HK-2 (cell line): ENCODE measurements around the gene UTF1.
A peak's percentile ranks its signal among the peaks of the same experiment; 100 is the strongest.
"Not testable (repeated sequence)": the region's sequence is repeated elsewhere in the genome, so short reads cannot be mapped to it uniquely, and the experiment has no call there.

Experiments used
- DNase-seq: peaks from one replicate; pipeline ENCODE4 v3.0.0-alpha.2; 2018; ENCODE audit not compliant: unreplicated experiment

UTF1 gene

DNA sequence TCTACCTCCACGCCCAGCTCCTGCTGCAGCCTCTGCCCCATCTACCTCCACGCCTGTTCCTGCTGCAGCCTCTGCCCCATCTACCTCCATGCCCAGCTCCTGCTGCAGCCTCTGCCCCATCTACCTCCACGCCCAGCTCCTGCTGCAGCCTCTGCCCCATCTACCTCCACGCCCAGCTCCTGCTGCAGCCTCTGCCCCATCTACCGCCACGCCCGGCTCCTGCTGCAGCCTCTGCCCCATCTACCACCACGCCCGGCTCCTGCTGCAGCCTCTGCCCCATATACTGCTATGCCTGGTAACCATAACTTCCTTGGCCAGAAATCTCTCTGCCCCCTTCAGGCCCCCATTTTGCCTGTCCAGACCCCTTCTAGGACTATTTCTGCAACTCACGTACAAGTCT, 35.0 kb downstream of the UTF1 start:
- not testable (repeated sequence) for DNase-seq

DNA sequence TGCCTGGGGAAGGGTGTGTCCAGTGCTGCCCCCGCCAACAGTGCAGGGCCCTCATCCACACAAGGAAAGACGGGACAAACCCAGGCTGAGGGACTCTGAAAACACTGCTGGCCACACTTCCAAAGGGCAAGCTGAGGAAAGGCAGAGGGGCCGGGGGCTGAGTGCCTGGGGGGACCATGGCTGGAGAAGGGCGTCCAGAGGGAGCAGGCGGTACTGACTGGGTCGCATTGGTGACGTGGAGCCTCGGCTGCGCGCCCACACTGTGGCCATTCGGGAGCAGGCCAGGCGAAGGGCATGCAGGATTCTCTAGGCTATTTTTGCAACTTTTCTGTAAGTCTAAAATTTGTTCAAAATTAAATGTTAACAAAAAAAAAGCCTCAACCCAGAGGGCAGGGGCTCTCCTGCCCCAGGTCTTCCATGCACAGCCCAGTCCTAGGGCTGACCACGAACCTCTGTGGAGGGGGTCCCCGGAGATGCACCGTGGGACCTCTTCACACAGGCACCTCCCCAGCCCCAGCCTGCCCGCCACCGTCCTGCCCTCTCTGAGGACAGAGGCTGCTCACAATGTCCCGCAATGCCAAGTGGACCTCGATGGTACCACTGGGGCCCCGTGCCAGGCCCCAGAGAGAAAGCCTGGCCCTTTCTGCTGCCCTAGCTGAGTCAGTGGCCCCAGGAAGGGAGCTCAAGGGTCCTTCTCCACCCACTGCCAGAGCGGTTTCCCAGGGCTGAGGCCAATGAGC, 36.2 kb downstream of the UTF1 start:
- DNase-seq, result no peak

DNA sequence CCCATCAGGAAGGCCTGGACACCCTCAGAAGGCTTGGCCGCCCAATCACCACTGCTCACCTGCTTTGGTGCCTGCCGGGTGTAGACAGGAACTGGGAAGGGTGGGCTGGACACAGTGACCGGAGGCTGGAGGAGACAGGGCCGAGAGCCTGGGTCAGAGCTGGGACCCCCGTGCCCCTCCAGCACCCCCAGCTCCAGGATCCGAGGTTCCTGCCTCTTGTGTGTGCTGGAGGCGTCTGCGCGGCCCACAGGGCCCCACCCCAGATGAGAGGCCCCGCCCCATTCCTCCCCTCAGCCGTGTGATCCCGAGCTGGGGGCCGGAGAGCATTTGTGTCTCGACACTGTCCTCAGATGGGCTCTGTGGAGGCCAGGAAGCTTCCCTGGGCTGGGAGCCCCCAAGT, 37.3 kb downstream of the UTF1 start:
- no peak for DNase-seq

DNA sequence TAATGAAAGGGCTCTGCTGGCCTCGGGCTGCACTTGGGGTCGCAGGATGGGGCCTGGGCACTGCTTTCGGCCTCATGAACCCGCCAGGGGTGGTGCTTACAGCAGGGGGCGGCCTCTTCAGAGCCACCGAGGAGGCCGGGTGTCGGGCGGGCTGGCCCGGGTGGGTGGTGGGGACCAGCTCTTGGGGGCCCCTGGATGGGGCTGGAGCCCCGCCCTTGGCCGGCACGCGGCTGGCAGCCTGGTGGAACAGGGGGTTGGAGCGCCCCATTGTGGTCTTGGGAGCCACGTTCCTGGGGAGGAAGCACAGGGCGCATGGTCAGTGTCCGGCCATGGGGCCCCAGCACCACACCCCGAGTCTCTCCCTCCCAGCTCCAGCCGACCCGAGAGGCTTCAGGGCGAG, 37.8 kb downstream of the UTF1 start:
- no peak for DNase-seq

DNA sequence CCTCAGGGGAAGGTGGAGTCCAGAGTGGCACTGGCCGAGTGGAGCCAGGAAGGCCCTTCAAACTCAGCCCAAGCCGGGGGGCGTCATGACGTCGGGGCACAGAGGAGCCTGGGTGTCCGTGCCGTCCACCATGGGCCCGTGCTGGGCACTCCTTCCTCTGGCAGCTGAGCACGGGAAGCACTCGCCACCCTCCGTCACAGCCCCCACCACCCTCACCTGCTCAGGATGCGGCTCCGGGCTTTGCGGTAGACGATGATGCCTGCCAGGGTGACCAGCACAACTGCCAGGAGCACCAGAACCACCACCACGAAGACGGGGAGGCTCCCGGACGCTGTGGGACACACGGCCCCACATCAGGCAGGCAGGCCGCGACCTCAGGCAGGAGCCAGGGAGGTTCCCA, 38.5 kb downstream of the UTF1 start:
- no peak for DNase-seq

DNA sequence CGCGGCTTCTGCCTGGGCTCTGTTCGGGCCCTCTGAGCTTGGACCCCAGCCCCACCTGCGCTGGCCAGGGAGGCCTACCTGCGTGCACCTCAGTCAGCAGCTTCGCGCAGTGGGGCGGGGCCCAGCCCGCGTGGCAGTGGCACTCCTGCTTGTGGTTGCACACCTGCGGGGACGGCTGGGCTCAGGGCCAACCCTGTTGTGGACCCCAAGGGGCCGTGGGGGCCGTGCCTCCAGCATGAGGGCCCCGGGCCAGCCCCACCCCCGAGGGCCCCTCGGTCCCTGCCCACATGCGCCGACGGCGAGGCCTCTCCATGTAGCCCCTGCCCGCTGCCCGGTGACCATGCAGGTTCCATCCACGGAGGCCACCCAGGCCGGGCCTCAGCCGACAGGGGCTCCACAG, 39.4 kb downstream of the UTF1 start:
- DNase-seq, result no peak

DNA sequence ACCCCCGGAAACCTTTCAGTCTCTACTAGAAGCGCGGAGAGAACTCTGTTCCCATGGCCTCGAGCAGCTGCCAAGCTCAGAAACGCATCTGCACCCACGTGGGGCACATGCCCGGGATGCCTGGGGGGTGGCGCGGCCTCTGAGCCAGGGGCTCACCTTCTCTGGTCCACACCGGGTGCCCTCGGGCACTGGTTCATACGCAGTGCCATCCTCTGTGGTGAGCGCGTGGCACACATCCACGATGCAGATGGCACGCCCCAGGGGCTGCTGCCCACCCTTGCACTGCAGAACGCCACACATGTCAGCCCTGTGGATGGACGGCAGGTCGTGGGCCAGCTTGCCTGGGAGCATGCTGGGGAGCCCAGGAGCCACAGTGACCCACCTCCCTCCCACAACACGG, 40.2 kb downstream of the UTF1 start:
- DNase-seq, result no peak

DNA sequence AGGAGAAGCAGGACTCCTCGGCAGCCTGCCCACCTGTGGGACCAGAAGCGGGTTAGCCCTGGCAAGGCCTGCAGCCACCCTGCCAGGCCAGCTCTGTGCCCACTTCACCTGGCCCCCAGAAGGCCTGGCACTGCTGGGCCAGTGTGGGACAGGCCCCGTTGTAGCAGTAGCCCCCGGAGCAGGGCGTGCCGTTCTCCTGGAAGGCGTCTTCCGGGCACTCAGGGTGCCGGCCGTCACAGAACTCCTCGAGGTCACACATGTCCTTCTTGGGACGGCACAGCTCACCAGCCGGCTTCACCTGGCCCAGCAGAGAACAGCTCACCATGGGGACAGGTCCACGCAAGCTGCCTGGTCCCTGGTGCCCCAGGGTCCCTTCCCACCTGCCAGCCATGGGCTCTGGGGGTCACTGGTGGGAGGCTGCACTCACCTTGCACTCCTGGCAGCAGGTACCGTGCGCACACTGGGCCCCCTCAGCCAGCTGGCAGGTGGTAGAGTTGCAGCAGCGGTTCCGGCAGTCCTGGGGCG, 40.8 kb downstream of the UTF1 start:
- DNase-seq, result no peak

DNA sequence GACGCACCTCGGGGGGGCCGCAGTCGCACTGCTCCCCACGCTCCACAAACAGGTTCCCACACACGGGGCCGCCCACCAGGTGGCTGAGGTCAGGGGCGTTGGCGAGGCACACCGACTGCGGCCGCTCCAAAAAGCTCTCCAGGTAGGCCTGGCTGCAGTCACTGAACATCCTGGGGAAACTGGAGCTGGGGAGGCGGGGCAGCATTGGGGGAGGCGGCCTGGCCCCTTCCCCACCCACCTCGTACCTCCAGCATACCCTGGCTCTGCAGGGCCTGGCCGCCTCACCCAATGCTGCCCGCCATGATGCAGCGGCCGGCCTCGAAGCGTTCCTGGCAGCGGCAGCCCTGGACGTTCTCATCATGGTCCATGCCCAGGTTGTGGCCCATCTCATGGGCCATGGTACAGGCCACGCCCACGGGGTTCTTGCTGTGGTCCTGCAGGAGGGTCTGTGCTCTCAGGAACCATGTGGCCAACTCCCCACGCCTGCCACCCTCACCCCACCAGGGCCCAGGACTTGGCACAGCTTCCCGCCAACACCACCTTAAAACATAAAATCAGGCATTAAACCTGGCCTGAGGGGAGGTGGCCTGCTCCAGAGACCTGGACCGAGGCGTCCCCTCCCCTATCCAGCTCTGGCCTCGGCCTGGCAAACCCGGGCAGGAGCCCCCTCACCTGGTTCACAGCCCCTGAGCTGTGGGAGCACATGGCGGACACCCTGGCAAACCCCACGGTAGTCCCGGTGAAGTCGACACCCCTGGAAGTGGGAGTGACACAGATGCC, 41.7 kb downstream of the UTF1 start:
- no peak for DNase-seq

DNA sequence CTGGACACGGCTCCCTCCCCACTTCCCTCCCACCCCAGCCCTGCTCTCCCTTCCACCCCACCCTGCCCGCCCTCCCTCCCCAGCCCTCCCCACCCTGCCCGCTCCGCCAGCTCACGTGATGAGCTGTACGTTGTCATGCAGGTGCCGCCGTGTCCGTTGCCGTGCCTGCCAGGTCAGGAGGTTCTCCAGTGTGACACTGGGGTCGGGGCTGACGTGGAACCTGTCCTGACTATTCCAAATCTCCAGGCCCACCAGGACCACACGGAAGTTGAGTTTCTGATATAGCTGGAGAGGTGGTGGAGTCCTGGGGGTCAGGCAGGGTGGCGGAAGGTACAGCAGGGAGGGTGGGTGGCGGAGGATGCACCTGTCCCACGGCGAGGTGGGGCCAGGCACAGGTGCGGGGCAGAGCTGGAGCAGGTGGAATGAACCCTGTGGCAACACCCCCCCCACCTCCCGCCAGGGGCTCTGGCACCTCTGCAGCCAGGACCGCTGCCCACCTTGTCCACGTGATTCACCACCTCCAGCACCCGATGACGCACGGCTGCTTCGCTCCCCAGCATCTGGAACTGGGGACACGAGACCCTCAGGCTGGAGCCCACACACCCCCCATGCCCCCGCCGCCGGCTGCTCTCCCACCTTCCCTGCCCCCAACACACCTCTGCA, 42.4 kb downstream of the UTF1 start:
- DNase-seq, result no peak

DNA sequence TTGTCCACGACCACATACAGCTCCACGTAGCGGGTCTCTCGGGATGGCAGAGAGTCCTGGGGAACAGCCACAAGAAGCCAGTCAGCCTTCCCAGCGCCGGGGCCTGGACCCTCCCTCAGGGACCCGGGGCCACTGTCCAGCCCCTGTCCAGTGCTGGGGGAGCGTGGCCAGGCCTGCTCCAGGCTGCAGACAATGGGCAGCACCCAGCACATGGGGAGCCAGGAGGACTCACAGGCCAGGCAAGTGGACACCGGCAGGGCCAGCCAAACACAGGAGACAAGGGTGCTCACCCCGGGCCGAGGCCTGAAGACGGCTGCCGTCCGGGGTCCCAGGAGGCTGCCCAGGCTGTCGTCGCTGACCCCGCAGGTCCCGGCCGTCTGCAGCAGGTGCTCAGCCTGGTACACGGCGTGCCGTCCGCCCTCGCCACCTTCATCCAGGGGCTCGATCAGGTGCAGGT, 43.0 kb downstream of the UTF1 start:
- no peak for DNase-seq

DNA sequence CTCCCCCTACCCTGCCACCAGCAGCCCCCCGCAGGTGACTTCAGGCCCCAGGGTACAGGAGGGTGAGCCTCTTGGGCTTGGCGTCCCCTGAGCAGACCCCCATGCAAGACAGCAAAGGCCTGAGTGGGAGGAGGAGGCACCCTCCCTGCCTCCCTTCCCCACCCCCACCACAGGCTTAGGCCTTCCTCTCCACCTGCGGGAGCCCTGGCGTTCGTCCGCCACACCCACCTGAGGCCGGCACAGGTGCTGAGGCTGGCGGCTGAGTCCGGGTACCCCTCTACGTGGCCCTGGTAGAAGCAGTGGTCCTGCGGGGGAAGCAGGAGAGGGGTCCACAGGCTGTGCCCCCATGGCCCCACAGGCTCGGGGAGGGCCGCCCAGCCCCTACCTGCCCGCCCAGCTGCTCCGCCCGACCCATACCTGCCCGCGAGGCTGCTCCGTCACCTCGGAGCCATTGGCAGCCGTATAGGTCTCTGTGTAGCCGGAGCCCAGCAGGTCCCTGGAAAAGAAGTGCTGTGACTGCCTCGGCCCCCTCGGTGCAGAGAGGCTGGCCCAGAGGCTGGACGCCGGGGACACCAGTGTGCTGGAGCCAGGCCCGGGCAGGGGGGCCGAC, 43.6 kb downstream of the UTF1 start:
- no peak for DNase-seq

DNA sequence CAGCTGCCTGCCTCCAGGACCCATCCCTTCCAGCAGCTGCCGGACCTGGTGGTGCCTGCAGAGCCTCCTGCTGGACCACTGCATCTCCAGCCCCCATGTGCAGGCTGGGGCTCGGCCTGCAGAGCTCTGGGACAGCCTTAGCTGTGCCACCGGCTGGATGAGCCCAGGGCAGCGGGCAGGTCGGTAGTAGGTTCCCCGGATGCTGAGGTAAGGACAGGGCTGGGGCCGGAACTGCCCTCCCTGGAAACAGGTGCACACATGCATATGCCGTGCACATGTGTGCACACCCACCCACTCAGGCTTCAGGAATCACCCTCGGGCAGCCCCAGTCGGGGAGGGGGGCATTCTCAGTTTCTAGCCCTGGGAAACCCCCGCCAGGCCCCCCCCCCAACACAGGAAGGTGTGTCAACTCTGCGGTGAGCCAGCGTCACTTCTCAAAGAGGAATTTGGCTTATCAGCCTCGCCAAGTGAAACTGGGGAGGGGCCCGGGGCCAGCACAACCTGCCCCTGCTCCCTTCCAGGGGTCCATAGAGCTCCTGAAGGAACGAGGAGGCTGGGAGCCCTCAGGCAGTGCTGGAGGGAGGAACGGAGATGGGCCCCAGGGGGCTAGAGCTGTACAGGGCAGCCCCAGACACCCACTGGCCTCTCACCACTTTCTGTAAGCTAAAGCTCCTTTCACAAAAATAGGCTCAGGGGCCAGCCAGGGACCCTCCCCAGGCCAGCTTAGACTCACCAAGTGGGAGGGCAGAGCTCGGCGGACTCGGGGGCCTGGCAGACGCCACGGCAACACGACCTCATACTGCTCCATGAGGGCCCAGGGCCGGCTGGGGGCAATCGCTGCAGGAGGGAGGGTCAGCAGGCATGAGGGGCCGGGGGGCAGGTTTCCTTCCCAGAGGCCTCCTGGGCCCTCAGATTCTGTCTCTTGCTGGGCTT, 45.0 kb downstream of the UTF1 start:
- no peak for DNase-seq

DNA sequence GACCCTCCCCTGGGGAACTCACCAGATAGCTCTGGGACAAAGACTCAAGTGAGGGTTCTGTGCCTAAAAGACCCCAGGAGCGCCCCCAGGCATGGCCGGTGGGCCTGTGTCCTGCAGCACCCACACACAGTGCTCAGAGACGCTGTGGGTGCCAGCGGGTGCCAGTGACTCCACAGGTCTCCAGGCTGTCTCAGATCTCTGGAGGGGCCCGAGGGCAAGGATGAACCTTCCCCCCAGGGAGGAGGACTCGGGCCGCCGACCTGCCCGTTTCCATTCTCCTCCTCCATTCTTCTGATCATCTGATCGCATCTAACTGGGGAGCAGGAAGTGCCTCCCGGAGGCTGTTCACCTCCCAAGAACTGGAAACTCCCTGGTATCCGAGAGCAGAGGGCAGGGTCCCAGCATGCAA, 45.7 kb downstream of the UTF1 start:
- DNase-seq, result no peak

DNA sequence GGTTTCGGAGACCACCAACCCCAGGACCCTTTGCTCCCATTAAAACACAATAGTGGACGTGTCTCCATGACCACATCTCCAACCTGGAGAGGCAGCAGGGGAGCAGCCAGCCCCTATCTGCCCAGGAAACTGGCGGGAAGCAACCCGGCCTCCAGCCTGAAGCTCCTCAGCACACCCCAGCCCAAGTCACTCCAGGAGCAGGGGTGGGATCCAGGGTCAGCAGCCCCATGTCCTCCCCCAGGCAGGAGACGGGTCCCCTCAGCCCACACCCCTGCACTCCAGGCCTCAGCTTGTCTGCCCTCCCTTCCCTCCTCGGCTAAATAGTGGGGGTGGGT, 46.0 kb downstream of the UTF1 start:
- DNase-seq, result no peak

DNA sequence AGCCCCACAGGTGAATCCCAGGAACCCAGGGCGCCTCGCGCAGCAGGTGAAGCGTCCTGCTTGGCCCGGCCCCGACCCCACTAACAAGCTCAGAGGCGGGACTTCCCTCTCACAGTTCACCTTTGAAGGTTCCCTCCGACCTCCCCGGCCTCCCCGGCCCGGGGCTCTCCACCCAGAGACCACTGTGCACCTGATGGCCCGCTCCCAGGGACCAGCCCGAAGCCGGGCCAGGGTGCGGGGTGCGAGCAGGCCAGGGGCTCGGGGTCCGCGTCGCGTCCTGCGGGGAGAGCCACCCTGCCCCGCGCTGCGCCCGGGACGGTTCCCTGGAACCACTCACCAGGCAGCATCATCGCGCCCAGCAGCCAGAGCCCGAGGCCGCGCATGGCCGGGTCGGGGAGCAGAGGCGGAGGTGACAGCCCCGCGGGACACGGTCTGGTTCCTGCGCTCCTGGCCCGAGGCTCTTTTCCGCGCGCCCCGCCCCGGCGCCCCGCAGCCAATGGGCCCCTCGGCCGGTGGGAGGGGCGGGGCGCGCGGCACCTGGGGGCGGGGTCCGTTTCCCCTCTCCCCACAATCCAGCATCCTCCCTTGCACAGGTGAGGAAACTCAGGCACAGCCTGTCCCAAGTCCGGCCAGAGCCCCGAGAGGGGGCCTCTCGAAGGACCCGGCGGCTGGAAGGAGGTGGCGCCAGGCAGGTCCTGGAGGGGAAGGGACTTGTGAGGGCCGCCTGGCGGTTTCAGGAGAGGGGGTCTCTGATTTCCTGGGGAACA, 46.6 kb downstream of the UTF1 start, which contains the start of gene ADAM8:
ADAM8 (minus strand) TSS at position 434 of the 767 bp plus-strand sequence; CDS start at position 383, 51 bp downstream.
- no peak for DNase-seq

DNA sequence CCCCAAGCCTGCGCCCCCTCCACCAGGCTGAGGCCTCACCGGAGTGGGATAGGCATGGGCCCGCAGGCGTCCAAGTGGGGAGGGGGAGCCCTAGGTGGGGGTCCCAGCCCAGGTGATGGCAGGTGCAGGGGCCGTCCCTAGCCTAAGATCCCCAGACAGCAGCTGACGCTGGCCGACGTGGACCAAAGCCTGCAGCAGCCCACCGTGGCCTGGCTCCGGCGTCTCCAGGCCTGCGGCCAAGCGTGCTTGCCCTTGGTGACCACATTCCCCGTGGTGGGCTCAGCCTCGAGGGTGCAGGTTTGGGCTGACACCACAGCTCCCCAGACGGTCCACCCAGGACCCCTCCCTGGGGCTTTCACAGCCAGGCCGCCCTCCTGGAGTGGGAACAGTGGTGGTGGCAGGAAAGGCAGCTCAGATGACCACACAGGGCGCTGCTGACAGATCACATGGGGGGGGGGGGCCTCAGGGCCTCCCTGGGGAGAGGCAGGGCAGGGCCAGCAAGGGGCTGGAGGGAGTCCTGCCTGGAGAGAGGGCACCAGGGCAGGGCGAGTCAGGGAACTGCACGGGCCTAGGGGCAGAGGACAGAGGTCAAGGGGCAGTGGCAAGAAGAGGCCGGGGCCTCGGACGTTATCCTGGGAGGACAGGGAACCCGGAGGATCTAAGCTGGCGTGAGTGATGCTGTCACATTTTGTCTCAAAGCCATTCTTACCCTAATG, 47.4 kb downstream of the UTF1 start:
- no peak for DNase-seq

DNA sequence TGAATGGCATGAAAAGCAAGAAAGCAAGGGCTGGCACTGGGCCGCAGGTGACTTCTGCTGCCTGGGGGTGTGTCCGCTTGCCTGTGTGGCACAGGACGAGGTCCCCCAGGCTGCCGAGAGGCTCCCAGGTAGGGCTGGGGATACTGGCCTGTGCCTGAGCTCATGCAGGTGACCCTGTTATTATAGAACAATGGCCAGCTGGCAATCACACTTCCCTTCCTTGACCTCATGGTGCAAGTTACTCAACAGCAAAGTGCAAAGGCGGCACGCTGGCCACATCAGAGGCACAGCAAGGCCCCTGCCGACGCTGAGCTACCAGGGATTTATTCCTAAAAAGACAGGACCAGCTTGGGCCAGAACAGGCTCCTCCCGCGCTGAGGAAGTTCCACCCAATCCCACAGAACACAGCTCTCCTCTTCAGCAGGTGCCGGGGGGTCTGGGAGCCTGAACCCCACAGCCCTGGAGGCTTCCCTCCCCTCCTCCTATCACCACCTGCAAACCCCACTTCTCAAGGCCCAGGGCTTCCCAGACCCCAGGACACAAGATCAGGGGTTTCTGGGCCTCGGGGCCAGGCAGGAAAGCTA, 48.1 kb downstream of the UTF1 start:
- DNase-seq, result no peak

DNA sequence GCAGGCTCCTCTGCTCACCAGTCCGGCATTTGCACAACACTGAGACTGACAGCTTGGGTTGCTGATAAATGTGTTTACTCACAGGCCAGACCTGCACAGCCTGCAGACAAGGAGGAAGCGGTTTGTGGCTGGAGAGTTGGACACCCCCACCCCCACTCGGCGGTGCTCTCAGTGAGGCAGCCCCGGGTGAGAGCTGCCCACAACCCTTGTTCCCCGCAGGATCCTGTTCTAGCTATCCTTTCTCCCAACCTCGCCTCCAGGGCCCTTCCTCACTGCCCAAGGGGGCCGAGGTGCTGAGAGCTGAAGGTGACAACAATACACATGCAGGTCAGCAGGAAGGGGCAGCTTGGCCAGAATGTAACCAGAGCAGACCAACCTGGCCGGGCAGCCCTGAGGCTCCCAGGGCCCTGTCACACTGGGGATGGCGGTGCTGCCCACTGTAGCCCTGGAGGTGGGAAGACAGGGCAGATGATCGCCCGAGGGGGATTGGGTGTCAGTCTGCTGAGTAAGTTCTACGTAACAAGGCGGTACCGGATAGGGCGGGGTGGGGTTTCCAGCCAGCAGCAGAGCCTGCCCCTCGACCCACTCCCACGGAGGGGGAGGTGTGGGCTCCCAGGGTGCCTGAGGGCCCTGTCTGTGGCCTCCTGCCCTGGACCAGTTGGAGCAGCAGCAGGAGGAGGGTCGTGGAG, 48.7 kb downstream of the UTF1 start:
- DNase-seq, result peak; percentile 87
